GM19035 (cell line): ENCODE measurements around the gene TEPSIN.

Source experiments
- ATAC-seq: cut with Tn5 transposase; IDR thresholded peaks from one replicate; pipeline ENCODE4 v1.9.1; 2021; ENCODE audit not compliant: unreplicated experiment

The TEPSIN gene

DNA sequence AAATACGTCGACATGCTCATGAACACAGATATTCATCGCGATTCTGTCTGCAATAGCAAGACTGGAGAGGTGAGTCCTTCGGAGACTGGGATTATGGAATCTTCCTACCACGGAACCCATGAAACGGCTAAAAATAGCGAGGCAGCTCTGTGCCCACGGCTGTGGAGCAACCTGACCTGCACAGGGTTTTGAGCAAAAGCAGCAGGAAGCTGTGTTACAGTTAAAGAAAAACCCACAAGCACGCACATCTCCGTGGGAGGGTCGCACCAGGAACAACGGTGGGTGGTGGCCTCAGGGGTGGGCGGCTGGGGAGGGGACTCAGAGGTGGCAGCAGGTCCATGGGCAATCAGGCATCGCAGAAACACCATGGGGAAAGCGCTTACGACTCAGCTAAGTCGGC lies 31.4 kb upstream of the TEPSIN start:
- ATAC-seq: no peak

DNA sequence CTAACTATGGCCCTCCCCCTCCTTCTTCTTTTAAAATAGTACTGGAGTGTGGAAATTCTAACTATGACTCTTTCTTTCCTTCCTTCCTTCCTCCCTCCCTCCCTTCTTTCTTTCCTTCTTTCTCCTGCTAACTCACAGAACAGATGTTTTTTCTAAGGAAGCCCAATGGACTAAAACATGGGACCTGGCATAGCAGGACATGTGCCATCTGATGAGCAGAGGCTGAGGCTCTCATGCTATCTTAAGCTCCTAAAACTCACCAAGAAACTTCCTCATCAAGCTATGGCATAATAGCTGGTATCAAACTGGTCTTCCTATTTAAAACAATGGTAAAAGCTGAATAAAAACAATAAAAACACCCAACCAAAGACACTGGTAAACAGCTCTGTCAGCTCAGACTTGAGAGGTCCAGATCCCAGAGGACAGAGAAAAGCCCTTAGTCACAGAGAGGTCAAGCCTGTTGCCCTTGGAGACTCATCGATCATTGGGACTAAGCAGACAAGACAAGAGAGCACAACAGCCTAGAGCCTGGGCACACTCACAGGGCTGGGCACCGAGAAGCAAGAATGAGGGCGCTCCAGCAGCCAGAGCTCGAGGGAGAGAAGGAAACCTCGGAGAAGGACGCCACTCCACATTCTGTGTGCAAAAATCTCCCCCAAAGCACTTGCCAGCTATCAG lies 28.7 kb upstream of the TEPSIN start:
- ATAC-seq: no peak

DNA sequence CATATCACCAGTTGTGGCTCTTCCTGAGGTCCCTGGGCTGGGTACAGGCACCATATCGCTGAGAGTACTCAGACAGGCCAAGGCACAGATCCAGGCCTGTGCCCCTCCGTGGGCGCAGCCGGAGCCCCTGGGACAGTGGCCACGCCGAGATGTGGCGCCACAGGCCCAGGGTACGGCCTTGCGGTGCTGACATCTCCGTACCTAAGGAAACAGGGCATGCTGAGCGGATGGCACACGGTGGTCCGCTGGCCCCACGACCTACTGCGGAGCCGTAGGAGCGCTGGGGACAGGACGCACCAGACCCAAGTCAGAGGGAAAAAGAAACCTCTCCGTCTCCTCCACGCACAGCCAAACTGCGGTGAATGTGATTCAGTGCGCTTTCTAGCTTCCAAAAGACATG lies 26.7 kb upstream of the TEPSIN start:
- no peak for ATAC-seq

DNA sequence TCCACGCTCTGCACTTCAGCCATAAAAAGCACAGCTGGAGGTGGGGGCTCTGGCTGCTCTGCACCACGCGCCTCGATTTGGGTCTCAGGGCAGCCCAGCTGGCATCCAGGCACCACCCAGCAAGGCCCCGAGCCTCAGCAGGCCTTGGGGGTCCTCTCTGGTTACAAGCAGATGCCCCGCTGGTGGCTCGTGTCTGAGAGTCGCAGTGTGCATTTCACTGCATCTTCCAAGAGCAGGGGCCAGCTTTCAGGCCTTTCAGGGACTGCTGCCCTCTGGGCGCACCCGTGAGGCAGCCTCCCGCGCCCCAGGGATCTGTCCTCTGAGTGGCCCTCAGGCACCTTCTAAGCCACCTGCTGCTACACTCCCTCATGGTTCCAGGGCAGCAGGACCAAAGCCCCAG lies 25.8 kb upstream of the TEPSIN start:
- ATAC-seq: no peak

DNA sequence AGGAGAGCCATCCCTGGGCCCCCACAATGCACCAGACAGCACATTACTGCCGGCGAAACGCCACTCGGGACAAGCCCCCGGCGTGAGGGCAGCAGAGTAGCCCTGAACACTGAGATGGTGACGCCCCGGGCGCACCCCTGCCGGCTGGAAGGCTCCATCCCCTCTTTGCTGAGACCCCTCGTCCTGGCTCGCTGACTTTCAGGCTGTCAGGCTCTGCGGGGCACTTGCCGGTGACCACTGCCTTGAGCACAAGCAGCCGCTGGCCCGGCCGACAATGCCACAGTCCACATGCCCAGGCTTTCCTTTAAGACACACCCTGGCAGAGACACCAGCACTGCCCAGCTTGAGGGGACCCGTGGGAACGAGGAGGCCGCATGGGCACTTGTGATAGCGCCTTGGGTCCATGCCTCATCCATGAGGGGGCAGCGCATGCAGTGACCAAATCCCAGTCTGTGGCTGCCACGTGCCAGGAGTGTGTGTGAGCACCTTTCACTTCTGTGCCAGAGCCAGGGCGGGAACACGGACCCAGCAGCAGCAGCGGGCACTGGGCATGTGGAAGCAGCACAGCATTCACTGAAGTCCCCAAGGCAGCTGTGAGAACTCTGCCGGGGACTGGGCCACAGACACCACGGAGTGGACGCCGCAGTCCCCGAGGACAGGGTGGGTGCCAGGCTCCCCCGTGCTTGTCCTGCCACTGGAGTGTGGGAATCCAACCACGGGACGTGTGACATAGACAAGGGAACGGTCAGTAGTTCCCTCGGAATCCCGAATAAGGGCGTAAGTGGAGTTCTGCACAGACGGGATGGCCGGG lies 24.7 kb upstream of the TEPSIN start:
- ATAC-seq: no peak

DNA sequence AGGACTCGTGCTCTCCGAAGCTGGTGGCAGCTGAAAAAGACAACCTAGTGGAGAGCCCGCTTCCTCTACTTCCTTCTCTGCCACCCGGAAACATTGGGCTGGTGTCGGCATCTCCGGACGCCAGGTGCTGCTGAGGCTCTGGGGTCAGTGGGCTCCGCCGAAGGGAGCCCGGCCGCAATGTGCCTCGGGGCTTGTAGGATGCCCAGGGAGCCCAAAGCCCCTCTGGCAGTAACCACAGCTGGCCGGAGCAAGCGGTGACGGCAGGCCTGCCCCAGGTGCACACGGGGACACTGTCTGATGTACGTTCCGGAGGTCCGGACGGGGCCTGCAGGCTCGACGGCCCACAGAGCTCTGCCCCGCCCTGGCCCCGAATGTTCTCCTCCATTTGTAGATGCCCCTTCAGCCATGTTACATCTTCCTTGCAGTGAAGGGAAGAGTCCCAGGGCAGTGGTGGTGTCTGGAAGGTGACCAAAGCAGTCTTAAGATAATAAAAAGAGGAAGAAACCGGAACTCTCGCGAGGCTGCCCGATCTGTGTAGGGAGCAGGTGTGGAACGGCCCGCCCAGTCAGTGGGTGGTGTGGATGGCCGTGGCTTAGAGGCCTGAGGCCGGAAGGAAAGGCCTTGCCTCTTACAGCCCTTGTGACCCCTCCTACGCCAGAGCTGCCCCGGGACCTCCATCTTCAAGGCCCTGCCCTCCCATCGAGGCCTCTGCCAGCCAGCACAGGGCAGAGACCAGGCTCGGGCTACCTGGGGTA lies 22.9 kb upstream of the TEPSIN start:
- ATAC-seq: no peak

DNA sequence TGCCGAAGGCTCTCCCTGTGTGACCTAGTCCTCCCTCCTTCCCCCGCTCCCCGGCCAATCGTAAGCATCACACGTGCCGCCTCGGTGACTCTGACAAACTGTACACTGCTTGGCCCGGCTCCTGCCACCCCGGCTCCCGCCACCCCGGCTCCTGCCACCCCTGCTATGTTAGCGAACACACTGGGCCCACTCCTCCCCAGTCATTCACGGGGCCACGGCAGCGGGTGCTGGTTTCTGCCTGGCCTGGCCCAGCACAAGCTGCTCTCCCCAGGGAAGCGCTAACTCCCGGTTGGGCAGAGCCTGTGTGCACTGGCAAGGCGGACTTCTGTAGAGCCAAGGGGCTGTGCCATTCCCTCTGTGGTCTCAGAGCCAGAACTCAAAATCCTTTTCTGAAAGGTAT lies 22.2 kb upstream of the TEPSIN start:
- no peak for ATAC-seq

DNA sequence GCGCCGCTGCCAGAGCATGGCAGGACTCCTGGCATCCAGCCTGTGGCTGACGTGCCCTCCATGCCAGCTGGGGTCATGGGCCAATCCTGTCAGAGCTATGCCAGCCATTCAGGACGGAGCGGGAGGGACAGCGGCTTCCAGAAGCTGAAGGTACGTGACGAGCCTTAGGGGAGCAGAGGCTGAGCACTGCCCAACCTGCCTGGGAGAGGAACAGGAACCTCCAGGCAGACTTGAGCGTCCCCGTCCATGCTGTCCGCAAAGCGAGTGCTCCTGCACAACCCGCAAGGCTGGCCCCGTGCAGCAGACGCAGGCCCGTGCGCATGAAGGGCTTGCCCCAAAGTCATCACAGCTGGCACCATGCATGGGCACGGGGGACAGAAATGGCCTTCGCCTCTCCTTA lies 21.8 kb upstream of the TEPSIN start:
- no peak for ATAC-seq

DNA sequence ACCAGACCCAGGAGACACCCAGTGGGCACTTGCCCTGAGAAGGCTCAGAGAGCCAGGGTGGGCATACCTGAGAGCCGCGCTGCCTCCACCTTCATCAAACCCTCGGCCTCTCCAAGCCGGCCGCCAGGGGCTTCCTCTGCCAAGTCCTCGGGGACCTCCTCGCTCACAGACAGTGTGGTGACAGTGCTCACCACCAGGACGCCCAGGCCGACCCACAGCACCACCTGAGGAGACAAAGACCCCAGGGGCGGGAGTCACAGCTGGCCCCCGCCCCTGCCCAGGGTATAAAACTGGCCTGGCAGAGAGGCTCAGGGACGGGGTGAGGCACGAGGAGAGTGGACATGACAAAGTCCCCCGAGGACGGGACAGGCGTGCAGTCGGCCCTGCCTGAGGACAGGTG lies 21.3 kb upstream of the TEPSIN start:
- ATAC-seq: no peak

DNA sequence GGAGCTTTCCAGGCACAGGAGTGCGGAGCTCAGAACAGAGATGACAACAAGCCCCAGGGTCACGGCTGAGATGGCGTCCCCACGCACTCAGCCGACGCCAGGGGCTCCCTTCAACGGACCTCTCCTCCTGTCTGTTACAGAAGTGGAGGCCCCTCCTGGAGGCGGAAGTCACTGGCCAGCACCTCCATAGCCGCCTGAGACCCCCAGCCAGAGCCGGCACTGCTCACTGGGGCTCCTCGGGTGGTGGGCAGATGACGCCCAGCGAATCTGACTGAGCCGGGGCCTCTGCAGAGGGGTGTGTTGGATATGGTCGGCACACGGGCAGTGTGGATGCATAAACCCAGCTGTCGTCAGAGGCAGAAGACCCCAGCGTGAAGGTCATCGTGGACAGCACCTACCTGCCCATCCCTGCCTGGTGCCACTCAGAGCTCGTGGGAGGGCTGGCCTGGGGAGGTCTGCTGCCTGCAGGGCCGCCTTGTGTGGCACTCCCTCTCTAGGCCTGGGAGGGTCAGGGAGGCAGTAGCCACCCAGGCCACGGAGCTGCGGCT lies 20.3 kb upstream of the TEPSIN start:
- no peak for ATAC-seq

DNA sequence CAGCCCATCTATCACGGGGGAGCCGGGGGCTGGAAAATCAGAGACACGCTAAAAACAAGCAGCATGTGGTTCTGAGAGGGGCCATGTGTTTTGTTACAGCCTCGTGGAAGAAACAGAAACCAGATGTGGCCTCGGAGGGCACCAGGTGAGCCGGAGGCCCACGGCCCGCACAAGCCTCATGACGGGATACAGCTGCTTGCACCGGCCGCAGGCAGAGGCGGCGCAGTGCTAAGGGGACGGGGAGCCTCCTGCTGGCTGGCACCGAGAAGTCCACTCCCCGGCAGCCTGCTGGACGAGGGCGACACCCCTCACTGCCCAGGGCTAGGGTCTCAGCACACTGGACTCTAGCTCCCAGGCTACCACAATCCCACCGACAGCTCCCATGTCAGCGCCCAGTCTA lies 19.4 kb upstream of the TEPSIN start:
- no peak for ATAC-seq

DNA sequence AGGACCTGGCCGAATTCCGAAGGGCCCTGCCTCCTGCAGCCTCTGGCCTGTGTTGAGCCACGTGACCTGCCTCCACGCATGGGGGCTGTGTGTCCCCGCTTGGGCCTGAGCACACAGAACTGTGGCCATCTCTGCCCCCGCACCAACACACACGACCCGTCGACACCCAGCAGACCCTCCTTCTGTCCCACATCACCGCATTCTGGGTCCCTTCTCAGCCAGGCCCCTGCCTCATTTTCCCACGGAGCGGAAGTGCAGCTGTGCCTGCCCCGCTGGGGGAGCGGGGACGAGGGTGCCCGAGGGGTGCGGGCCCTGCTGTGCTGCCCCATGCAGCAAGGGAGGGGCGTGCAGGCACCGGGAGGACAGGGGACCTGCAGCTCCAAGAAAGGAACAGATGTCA lies 18.7 kb upstream of the TEPSIN start:
- ATAC-seq: no peak

DNA sequence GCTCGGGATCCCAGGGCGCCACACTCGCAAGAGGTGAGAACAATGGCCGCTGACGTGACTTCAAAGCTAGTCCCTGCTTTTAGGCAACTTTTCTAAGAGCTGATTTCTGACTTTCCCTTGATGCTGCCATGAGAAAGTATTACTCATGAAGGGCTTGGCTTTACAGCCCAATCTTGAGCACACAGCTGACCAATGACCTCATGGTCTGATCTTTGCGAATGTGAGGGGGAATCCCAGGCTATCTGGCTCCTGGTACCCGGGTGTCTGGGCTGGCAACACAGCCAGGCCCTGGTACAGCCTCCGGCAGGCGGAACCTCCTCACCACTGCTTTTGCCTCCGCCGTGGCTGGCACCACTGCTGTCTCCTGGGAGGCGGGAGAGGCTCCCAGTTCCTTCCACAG lies 17.8 kb upstream of the TEPSIN start:
- no peak for ATAC-seq

DNA sequence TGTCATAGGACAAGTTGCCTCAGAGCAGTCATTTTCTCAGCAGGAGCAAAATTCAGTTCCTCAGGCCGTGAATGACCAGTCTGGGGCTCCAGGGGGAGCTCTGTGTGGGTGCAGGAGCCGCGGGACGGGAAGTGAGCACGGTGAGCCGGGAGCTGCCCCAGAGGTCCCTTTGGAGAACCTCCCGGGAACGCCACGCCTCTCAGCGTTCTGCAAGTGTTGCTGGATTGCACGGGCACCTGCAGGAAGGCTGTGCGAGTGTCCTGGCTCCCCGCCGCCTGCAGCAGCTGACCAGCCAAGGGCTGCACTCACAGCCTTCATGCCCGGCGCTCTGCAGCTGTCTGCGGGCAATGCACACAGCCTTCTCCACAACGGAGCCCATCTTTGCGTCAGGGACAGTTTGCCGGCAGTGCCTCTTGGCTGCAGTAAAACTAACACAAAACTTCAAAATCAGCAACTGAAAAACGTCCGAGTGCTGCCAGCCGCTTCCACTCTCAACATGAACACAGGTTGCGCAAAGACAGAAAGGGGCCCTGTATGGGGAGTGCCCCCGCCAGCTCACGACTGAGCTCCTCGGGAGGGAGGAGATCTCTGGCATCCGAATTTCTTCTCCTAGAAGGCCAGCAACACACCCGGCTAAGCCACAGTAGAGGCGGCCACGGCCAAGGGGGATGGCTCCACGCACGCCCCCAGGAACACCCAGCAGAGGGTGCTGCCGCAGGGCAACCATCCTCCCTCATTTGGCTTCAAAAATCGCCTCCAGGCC lies 16.3 kb upstream of the TEPSIN start:
- ATAC-seq: no peak

DNA sequence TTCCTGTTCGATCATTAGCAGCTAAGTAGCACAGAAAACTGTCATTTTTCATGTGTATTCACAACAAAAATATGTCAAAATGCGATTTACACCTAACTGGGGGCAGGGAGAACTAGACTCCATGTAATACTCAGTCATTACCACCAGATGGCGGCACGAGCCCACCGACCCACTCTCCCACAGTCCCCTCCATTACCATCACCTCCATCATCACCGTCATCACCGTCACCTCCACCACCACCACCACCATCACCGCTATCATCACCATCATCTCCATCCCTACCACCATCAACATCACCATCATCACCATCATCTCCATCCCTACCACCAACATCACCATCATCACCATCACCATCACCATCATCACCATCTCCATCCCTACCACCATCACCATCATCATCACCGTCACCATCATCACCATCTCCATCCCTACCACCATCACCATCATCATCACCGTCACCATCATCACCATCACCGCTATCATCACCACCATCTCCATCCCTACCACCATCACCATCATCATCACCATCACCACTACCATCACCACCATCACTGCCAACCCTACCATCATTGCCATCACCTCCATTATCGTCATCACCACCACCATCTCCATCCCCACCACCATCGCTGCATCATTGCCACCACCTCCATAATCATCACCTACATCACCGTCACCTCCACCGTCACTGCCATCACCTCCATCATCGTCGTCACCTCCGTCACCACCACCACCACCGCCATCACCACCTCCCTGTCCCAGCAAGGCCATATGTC lies 14.7 kb upstream of the TEPSIN start:
- no peak for ATAC-seq

DNA sequence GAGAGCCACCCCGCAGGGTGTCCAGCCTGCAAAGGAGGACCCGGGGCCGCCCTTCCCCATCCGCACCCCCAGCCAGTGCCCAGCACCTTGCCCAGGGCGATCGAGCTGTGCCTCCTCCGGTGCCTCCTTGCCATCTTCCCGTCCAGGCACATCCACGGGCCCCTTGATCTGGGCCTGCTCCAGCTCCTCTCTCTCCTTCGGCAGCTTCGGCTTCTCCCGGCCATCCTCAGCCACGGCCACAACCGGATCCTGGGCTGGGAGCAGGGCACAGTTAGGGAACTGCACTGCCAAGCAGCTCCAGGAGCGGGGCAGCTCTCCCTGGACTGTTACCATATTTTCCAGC lies 14.1 kb upstream of the TEPSIN start:
- ATAC-seq: no peak

DNA sequence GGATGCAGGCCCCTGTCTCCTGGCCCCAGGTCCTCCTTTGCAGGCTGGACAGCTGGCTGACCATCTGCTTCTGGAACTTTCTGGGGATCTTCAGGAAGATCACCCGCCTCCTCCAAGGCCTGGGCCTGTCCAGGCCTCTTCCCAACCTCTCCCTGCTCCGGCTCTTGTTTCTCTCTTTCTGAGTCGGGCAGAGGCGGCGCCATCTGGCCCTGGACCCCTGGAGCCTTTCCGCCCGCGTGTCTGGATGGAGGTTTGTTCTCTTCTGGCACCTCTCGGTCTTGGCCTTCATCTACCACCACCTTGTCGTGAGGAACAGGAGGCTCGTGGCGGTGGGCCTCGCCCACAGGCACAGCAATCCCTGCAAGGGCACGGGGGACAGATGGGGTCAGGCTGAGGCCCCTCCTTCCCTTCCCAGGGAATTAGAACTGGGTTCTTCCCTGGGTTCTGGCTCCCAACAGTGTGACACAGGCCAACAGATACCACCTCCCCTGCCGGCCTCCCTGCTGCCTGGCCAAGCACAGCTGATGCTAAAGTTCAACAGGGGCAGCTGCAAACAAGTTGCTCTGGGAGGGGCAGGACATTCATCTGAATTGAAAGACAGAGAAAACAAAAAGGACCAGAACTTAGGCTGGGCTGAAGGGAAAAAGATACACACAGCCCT lies 13.6 kb upstream of the TEPSIN start:
- no peak for ATAC-seq

DNA sequence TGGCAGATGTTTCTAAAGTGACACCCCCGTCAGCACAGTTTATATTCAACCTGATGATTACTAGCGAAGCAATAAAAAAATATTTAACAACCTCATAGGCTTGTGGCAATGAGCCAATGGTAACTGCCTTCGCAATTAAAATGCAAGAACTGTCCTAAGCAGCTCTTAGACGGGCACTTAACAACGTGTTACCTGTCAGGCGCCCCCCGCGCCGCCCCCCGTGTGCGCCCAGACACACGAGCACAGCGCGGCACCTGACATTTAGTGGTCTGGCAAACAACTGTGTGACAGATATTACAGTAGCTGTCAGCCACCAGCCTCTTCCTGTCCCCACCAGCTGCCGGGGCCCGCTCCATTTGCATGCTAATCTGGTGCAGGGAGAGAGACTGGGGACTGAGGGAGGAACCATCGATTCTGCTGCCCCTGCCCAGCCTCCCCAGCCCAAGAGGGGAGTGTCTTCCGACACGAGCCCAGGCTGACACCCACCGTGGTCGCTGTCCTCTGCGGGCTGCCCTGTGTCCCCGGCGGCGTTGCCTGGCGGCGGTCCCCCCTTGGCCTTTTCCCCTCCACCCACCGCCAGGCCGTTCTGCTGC lies 12.9 kb upstream of the TEPSIN start:
- ATAC-seq: no peak

DNA sequence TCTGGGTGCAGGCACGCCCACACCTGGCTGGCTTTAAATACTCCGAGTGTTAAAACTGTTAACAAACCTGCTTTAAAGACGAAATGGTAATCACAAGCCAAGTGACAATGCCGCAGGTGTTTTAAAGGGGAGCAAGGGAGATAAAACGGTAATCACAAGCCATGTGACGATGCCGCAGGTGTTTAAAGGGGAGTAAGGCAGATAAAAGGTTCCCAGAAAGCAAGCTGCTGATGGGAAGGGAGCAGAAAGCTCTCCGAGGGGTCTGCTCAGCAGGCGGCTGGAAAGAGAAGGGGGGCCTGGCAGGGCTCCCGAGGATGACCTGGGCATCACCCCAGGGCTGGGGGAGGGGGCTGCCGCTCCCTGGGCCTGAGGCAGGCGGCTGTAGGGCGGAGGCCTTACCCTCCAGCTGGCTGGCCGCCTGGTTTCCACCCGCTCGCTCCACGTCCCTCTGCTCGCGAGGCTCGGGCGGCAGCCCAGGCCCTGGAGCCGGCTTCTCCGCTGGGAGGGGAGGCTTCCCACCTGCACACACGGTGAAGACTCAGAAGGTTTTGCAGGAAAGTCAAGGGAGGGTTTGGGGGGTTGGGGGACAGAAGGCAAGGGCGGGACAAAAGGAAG lies 12.3 kb upstream of the TEPSIN start:
- ATAC-seq: no peak
